Mesodermal cell (in vitro differentiated cells): ENCODE results near the gene ESYT3.
A peak's percentile ranks its signal among the peaks of the same experiment; 100 is the strongest.

Source experiments
- H3K27ac ChIP-seq: 2 replicates; pipeline ENCODE4 v1.7.0; 2013; ENCODE audit warnings: mild to moderate bottlenecking, low read depth, low read length, moderate library complexity; ENCODE audit not compliant: severe bottlenecking
- H3K36me3 ChIP-seq: 2 replicates; pipeline ENCODE4 v1.7.1; 2013; ENCODE audit warnings: mild to moderate bottlenecking, low read length, moderate library complexity; ENCODE audit not compliant: control insufficient read depth, insufficient read depth
- H3K4me1 ChIP-seq: one replicate; pipeline ENCODE4 v1.7.1; 2013; ENCODE audit warnings: mild to moderate bottlenecking, low read length; ENCODE audit not compliant: insufficient read depth, control insufficient read depth, poor library complexity, severe bottlenecking
- H3K4me3 ChIP-seq: 2 replicates; pipeline ENCODE4 v1.7.0; 2013; ENCODE audit warnings: low read length, control low read depth, mild to moderate bottlenecking; ENCODE audit not compliant: insufficient read depth, poor library complexity, severe bottlenecking; ENCODE audit errors: extremely low read depth
- H3K9me3 ChIP-seq: 2 replicates; pipeline ENCODE4 v1.7.1; 2013; ENCODE audit warnings: mild to moderate bottlenecking, low read length, moderate library complexity; ENCODE audit not compliant: control insufficient read depth
- WGBS, 2 experiments: methylation state at CpG; one replicate each; pipeline ENCODE4 v1.1.5; 2013; ENCODE audit warnings: missing lambda C conversion rate in 2 of 2; ENCODE audit not compliant: insufficient coverage in 2 of 2; 5-methylcytosine and 5-hydroxymethylcytosine counted together

ESYT3 gene

GRCh38 chr3:138432576-138433240 lies 1.7 kb upstream of the ESYT3 start:
- WGBS, 2 experiments = 88 to 100% methylated on average over 2 to 3 of the region's 4 CpGs

GRCh38 chr3:138433892-138434275 lies 532 bp upstream of the ESYT3 start:
- no peak overlapping the region for H3K4me3 ChIP-seq
- WGBS, 2 experiments = 81 to 87% methylated on average over 13 of the region's 16 CpGs
- H3K27ac ChIP-seq = no peak overlapping the region
- peaks cover 8% of the 10 kb centered on the region for H3K4me1 ChIP-seq
- H3K9me3 ChIP-seq = peaks cover 3% of the 10 kb centered on the region
- no peaks in the 10 kb centered on the region for H3K36me3 ChIP-seq

More at GRCh38 chr3:138432576-138433240, 1.7 kb upstream of the ESYT3 start:
- H3K4me1 ChIP-seq = peaks cover 8% of the 10 kb centered on the region
- H3K27ac ChIP-seq = no peak overlapping the region
- H3K9me3 ChIP-seq = peaks cover 3% of the 10 kb centered on the region
- no peak overlapping the region for H3K4me3 ChIP-seq
- H3K36me3 ChIP-seq = no peaks in the 10 kb centered on the region

GRCh38 chr3:138434875-138435772 lies 708 bp downstream of the ESYT3 start:
- peaks cover 21% of the 10 kb centered on the region for H3K4me1 ChIP-seq
- H3K27ac ChIP-seq = no peak overlapping the region
- 3 to 4% methylated on average over 37 to 54 of the region's 78 CpGs for WGBS, 2 experiments
- peak overlapping the region; percentile 47 for H3K4me3 ChIP-seq
- H3K36me3 ChIP-seq = no peaks in the 10 kb centered on the region
- H3K9me3 ChIP-seq = peaks cover 3% of the 10 kb centered on the region

- Histone ChIP-seq H3K4me3 (peak overlapping the region; percentile 47), H3K36me3 (no peaks in the 10 kb centered on the region), H3K9me3 (peaks cover 3% of the 10 kb centered on the region), H3K27ac (no peak overlapping the region), H3K4me1 (peaks cover 28% of the 10 kb centered on the region)
- 78 to 82% methylated on average over 8 of the region's 8 CpGs for WGBS, 2 experiments
These were observed 1.4 kb downstream of the ESYT3 start for GRCh38 chr3:138435840-138436239.

- H3K4me1 ChIP-seq = peaks cover 41% of the 10 kb centered on the region
- H3K27ac ChIP-seq = no peak overlapping the region
- 86 to 88% methylated on average over 3 to 5 of the region's 6 CpGs for WGBS, 2 experiments
- peaks cover 3% of the 10 kb centered on the region for H3K9me3 ChIP-seq
- no peak overlapping the region for H3K4me3 ChIP-seq
- no peaks in the 10 kb centered on the region for H3K36me3 ChIP-seq
These were observed 2.9 kb downstream of the ESYT3 start for GRCh38 chr3:138437281-138437680.

- WGBS, 2 experiments = 79 to 84% methylated on average over 10 to 11 of the region's 11 CpGs
- Histone ChIP-seq H3K4me1 (peaks cover 58% of the 10 kb centered on the region), H3K4me3 (no peak overlapping the region), H3K27ac (no peak overlapping the region), H3K36me3 (no peaks in the 10 kb centered on the region), H3K9me3 (peaks cover 2% of the 10 kb centered on the region)
These were observed 4.5 kb downstream of the ESYT3 start for GRCh38 chr3:138438896-138439295.

GRCh38 chr3:138439646-138440045 lies 5.2 kb downstream of the ESYT3 start:
- WGBS, 2 experiments = 87 to 92% methylated on average over 3 of the region's 4 CpGs
- H3K27ac ChIP-seq = no peak overlapping the region

GRCh38 chr3:138440121-138440521 lies 5.7 kb downstream of the ESYT3 start:
- Histone ChIP-seq H3K36me3 (no peaks in the 10 kb centered on the region), H3K27ac (no peak overlapping the region), H3K9me3 (no peaks in the 10 kb centered on the region), H3K4me1 (peaks cover 52% of the 10 kb centered on the region), H3K4me3 (no peak overlapping the region)
- WGBS, 2 experiments = 80% methylated on average over 6 to 7 of the region's 7 CpGs

More at GRCh38 chr3:138439646-138440045, 5.2 kb downstream of the ESYT3 start:
- H3K9me3 ChIP-seq = no peaks in the 10 kb centered on the region
- no peak overlapping the region for H3K4me3 ChIP-seq
- H3K4me1 ChIP-seq = peaks cover 56% of the 10 kb centered on the region
- H3K36me3 ChIP-seq = no peaks in the 10 kb centered on the region

- H3K27ac ChIP-seq = no peak overlapping the region
- H3K9me3 ChIP-seq = no peaks in the 10 kb centered on the region
- no peak overlapping the region for H3K4me3 ChIP-seq
- 91 to 100% methylated on average over 1 to 2 of the region's 3 CpGs for WGBS, 2 experiments
- H3K36me3 ChIP-seq = no peaks in the 10 kb centered on the region
- H3K4me1 ChIP-seq = peaks cover 51% of the 10 kb centered on the region
These were observed 6.2 kb downstream of the ESYT3 start for GRCh38 chr3:138440596-138440995.

- Histone ChIP-seq H3K9me3 (no peaks in the 10 kb centered on the region), H3K36me3 (no peaks in the 10 kb centered on the region), H3K4me1 (peaks cover 51% of the 10 kb centered on the region), H3K27ac (peak overlapping the region; percentile 61), H3K4me3 (no peak overlapping the region)
- 100% methylated on average over 1 of the region's 2 CpGs for WGBS, 2 experiments
These were observed 6.8 kb downstream of the ESYT3 start for GRCh38 chr3:138441256-138441655.
